Activated naive CD8-positive, alpha-beta T cell treated with anti-CD3 and anti-CD28 coated beads, Interleukin-2, amount 50 U/mL, for 16 hours (primary cell): ENCODE measurements around the gene AMOTL1.

Source experiments
- DNase-seq: peaks from one replicate; pipeline ENCODE4 v3.0.0-alpha.2; 2020; ENCODE audit warnings: low read depth, low spot score

AMOTL1 gene

GRCh38 chr11:94768602-94769541 is 716 bp downstream of the AMOTL1 start:
- DNase-seq: no peak

GRCh38 chr11:94769880-94770279 is 1.7 kb downstream of the AMOTL1 start:
- DNase-seq: no peak

GRCh38 chr11:94770563-94771120 is 2.5 kb downstream of the AMOTL1 start:
- DNase-seq: no peak

DNA sequence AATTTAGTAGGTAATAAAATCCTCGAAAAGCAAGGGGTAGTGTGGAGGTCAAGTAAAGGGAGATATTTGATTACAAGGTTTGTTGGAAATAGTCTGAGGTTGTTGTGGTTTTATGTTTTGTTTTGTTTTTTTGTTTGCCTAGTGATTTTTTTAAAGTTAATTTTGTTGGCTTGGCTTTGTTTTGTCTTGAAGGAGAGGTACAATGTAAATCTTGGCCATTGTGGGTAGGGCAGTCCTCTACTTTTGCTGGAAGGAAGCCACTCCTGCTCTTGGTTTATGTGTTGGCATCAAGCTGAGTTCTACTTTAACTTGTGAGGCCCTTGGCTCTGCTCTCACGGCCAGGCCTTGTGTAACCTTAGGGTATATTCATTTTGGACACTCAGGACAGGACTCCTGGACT is 3.2 kb downstream of the AMOTL1 start:
- DNase-seq: no peak

DNA sequence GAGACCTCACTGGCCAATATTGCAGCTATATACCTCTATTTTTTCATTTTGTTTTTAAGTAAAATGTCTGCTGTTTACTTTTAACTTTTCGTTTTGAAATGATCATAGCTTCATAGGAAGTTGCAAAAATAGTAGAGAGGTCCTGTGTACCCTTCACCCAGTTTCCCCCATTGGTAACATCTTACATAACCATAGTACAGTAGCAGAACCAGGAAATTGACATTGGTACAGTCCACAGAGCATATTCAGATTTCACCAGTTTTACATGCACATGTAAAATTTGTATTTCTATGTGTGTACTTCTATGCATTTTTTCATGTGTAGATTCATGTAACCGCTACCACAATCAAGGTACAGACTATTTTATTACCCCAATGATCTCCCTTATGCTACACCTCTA is 3.8 kb downstream of the AMOTL1 start:
- no peak for DNase-seq

DNA sequence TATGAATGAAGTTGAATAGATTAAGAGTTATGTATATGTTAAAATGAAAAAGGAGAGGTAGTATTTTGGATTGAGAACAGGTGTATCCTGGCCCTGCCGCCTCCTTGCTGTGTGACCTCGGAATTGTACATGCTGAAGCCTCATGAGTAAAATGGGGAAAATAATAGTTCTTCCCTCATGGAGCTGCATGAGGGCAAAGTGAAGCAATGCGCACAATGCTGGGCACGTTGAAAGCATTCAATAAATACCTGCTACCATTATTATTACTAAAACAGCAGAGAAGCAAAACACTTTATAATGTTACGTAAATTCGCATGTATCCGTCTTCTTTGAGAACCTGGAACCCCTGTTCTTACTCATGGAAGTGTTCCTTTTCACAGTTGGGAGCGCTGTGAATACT is 5.7 kb downstream of the AMOTL1 start:
- DNase-seq: no peak

GRCh38 chr11:94774345-94774744 is 6.2 kb downstream of the AMOTL1 start:
- no peak for DNase-seq

- no peak for DNase-seq
These were observed 7.6 kb downstream of the AMOTL1 start for GRCh38 chr11:94775567-94776327.

DNA sequence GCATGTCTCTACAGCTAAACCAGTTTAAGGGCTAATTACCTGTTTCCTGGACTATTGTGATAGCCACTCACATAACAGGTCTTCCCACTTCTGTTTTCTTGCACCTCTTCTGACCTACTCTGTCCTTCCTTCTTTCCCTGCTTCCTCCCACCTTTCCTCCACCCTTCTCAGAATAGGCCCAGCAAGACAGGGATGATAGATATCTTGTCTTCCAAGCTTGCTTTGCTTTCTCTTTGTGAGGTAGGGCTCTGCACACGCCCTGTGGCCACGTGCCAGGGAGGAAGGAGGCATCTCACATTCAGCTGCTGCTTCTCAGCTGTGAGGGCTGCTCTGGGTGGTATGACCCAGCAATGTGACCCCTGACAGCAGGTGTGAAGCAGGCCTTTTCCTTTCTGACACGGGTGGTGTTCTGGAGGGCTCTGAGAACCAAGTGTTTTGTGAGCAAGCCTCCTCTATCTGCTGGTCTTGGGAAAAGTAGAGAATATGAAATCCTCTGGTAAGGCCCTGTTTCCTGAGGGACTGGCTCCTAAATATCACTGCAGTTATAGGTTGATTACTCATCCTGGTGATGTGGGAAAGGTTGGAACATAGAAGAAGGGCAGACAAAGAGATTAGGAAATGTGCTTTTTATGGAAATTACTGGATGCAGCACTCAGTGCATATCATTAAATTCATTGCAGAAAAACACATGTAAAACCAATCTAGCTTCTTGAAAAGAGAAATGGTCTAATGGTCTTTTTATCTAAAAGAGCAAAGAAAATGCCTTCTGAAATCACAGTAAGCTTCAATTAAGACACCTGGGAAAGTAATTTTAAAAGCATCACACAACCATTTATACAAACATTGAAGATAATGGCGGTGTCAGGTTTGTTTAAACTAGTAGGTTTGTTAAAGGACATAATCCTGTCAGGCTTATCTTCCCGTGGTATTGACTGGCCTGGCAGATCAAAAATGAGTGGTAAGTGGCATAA is 8.5 kb downstream of the AMOTL1 start:
- no peak for DNase-seq

GRCh38 chr11:94780432-94780831 is 12.3 kb downstream of the AMOTL1 start:
- no peak for DNase-seq

DNA sequence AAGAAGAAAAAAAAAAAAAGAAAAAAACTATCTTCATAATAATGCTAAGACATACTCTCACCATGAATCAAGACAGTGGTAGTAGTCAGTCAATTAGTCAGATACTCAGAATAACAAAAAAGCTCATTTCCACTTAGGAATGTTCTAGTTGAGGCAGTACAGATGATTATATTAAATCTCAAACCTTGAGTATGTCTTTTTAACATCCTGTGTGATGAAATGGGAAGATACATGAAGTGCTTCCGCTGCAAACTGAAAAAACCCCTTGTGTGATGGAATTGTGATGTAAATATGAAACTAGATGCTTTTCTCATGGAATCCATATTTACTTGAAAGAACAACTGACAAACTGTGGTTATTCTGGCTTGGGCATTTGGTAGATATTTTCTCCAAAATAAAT is 13.7 kb downstream of the AMOTL1 start:
- DNase-seq: no peak

- DNase-seq: no peak
These were observed 14.3 kb downstream of the AMOTL1 start for GRCh38 chr11:94782446-94782845.

- DNase-seq: no peak
These were observed 16.7 kb downstream of the AMOTL1 start for GRCh38 chr11:94784884-94785283.

GRCh38 chr11:94785509-94785908 is 17.4 kb downstream of the AMOTL1 start:
- DNase-seq: no peak

DNA sequence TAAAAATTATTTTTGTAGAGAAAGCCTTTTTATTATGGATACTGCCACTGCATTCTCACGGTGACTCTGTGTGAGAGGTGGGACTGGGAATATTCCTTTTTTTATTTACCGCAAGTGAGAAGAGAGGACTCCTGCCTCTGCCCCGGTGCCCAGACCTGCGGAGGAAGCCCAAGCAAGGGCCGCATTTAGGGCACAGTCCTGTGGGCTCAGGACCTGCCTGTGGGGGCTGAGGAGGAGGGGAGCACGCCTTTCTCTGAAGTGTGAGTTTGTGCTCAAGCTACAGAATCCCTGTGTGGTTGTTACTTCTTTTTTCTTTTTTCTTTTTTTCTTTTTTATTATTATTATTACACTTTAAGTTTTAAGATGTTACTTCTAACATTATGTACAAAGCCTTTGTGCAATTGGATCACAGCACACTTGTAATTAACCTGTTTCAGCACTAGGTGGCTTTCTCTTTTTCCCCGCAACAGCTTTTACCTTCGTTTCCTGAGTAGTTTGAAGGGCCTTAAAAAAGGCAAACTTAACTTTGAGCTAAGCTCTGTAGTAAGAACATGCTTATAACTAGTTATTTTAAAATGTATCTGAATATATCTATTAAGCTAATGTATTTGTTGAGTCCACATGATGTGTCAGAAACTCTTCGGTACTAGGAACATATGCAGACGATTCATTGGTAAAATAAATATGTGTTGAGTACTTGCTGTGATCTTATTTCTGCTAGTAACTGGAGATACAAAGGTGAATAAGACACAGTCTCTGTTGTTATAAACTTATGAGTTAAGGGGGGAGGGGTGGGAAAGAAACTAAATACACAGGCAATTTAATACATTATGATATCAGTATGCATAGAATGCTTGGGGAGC is 18.3 kb downstream of the AMOTL1 start:
- DNase-seq: no peak

DNA sequence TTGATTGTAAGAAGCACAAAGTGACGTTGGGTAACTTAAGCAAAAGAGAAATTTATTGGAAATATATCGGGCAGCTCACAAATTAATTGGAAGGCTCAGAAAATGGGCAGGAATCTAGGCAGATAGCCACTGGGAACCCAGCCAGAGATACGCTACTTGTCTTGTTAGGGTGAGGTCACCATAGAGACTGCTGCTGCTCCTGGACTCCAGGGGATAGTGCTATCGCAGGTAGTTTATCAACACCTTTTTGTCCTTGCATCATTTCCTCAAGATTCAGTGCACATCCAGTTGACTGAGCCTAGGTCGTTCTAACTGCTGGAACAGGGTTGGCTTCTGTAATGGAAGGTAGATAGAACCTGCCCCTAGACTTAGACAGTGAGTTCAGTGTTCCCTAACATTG is 19.6 kb downstream of the AMOTL1 start:
- no peak for DNase-seq

DNA sequence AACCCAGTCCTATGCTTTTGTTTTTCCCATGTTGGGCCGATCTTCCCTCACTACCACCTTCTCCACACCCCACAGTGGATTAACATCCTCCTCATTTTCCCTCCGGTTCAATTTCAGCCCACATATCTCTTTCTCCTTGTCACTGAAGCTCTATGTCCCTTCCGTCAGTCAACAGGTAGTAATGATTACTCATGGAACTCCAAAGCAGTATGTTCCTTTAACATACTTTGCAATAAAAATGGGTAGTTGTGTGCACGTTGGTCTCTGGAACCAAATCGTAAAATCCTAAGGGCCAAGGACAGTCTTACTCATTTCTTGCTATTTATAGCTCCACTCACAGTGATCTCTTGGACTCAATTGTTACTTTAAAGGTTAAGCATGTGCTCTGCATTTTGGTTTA is 20.2 kb downstream of the AMOTL1 start:
- no peak for DNase-seq

DNA sequence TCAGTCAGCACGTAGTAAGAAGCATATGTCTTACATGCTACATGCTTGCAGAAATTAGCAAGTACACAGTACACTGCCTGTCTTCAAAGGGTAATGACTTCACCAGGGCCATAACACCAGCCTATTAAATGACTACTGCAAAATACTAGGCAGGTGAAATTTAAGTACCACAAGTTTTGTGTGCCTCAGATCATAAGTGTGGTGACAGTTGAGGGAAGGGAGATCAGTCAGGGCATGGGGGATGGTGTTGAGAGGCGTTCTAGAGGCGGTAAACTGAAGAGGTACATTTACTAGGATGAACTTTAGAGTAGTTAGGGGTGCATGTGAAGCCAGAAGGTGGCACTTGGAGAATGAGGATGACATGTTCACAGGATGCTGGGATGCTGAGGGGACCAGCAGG is 22.0 kb downstream of the AMOTL1 start:
- no peak for DNase-seq

- DNase-seq: no peak
These were observed 22.6 kb downstream of the AMOTL1 start for GRCh38 chr11:94790661-94791180.

DNA sequence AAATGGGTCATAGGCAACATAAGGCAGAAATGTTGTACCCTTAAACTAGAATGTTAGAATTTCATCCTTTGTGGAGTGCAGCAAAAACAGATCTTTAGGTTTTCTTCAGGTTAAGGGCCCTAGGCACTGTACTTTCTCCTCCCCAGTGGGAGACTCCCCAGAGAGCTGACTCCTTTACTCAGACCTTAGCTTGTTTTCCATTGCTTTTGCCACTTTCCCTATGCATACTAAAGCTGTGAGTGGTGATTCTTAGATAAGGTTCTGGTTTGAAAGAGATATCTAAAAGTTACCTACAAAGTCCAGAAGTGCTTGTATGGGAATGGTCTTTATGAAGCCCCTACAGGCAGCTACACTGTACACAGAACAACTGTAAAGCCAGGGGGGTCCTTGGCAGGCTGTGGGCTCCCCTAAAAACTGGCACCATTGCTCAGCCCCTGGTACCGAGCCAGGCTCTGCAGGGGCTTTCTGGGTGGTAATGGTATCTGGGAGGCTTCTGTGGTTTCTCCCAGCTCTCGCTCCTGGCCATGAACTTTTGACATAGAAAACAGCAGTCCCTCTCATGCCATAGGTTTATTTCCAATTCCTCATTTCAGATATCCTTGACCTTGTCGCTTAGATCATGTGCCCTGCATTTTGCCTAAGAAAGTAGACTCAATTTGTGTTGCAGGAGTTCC is 23.2 kb downstream of the AMOTL1 start:
- no peak for DNase-seq
